Transverse colon (tissue), 4 donors: Measurements from ENCODE around the gene SOX5.

Experiments
- POLR2AphosphoS5 ChIP-seq, 3 donors: sonication (generic); formaldehyde crosslinking; IDR thresholded peaks; one replicate each; pipeline ENCODE4 v1.6.1; 2016; ENCODE audit warnings: antibody characterized with exemption in 3 of 3
- TF ChIP-seq, protein P1 (sequence below), 5 experiments: fragments of 200-600 bp in 3 of 5; fragments of 450-650 bp in 2 of 5; sonication (generic) in 3 of 5; IDR thresholded peaks; 1 replicate in 2 of 5; 2 replicates in 3 of 5; pipeline ENCODE4 v1.5.1; 2016 to 2017; ENCODE audit warnings: antibody characterized with exemption in 5 of 5, inconsistent platforms in 3 of 5, mild to moderate bottlenecking in 2 of 5, moderate library complexity in 1 of 5

DNA sequence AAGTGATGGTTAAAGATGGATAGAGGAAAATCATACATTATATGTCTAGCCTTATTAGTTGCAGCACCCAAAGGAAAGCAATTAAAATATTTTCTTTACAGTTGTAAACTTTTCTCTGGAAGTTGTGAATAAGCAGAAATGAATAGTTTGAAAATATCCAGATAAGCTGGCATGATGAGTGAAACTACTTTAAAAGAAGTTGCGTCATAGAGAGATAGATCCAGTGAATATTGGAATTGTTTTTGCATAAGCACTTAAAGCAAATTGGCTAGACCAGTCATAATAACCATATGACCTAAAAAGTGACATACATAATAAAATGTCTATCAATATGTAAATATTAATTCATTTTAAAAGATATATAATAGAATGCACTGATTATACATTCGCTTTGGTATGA lies 132.1 kb downstream of the SOX5 start:
- TF ChIP-seq, protein P1, sequence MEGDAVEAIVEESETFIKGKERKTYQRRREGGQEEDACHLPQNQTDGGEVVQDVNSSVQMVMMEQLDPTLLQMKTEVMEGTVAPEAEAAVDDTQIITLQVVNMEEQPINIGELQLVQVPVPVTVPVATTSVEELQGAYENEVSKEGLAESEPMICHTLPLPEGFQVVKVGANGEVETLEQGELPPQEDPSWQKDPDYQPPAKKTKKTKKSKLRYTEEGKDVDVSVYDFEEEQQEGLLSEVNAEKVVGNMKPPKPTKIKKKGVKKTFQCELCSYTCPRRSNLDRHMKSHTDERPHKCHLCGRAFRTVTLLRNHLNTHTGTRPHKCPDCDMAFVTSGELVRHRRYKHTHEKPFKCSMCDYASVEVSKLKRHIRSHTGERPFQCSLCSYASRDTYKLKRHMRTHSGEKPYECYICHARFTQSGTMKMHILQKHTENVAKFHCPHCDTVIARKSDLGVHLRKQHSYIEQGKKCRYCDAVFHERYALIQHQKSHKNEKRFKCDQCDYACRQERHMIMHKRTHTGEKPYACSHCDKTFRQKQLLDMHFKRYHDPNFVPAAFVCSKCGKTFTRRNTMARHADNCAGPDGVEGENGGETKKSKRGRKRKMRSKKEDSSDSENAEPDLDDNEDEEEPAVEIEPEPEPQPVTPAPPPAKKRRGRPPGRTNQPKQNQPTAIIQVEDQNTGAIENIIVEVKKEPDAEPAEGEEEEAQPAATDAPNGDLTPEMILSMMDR (IDR thresholded peaks at IDR 0.05) = no peak
- no peak for TF ChIP-seq POLR2AphosphoS5 (IDR thresholded peaks at IDR 0.05)
